HCT116 (cell line): Measurements from ENCODE around the gene AFAP1L2.

Experiments used
- CEBPB ChIP-seq: IDR thresholded peaks from 2 replicates; pipeline ENCODE4 v1.6.1; 2012; ENCODE audit warnings: low read depth
- CTCF ChIP-seq, 3 experiments: fragments of 200-600 bp in 1 of 3; sonication (generic) in 1 of 3; IDR thresholded peaks in 2 of 3; conservative IDR thresholded peaks in 1 of 3; 2 replicates each; pipeline ENCODE4 v1.5.1; 2012 to 2017; ENCODE audit warnings: low read depth in 2 of 3, low read length in 2 of 3, antibody characterized with exemption in 1 of 3, borderline replicate concordance in 1 of 3, control low read depth in 1 of 3, mild to moderate bottlenecking in 1 of 3, mixed read lengths in 1 of 3, mixed run types in 1 of 3, moderate library complexity in 1 of 3; ENCODE audit not compliant: insufficient read depth in 1 of 3
- ELF1 ChIP-seq: IDR thresholded peaks from 2 replicates; pipeline ENCODE4 v1.6.1; 2012; ENCODE audit warnings: low read depth, borderline replicate concordance
- JUND ChIP-seq: IDR thresholded peaks from 2 replicates; pipeline ENCODE4 v1.6.1; 2012
- POLR2A ChIP-seq: IDR thresholded peaks from 2 replicates; pipeline ENCODE4 v1.7.0; 2011; ENCODE audit warnings: borderline replicate concordance; ENCODE audit not compliant: insufficient read depth, insufficient read length; ENCODE audit errors: extremely low read depth
- POLR2AphosphoS5 ChIP-seq: IDR thresholded peaks from 2 replicates; pipeline ENCODE4 v1.6.1; 2011; ENCODE audit warnings: mild to moderate bottlenecking, low read depth, low read length, moderate library complexity
- RAD21 ChIP-seq: IDR thresholded peaks from 2 replicates; pipeline ENCODE4 v1.6.1; 2012; ENCODE audit warnings: low read depth, mild to moderate bottlenecking
- SP1 ChIP-seq: IDR thresholded peaks from 2 replicates; pipeline ENCODE4 v1.6.1; 2012; ENCODE audit warnings: low read depth
- ZFX ChIP-seq: fragments of 450-650 bp; IDR thresholded peaks from 2 replicates; pipeline ENCODE4 v1.6.1; 2017

- no peak for TF ChIP-seq CTCF (IDR thresholded peaks at IDR 0.05 in 2 of 3, conservative IDR thresholded peaks at IDR 0.05 in 1 of 3; ENCODE audit: borderline replicate concordance in 1 of 3, insufficient read depth in 1 of 3, low read depth in 2 of 3, low read length in 2 of 3)
- TF ChIP-seq POLR2AphosphoS5, result no peak
- TF ChIP-seq ELF1, result no peak
- no peak for TF ChIP-seq CEBPB
- TF ChIP-seq POLR2A, result no peak
- no peak for TF ChIP-seq SP1
- TF ChIP-seq RAD21, result no peak
- TF ChIP-seq JUND, result no peak
- TF ChIP-seq ZFX, result no peak
Observed at GRCh38 chr10:114323023-114323422, 81.3 kb downstream of the AFAP1L2 start.
